Measurements from ENCODE around the gene NR2F2.

- TF ChIP-seq POLR2AphosphoS5 (IDR thresholded peaks at IDR 0.05) = no peak
- TF ChIP-seq CTCF (IDR thresholded peaks at IDR 0.05 in 8 of 11, conservative IDR thresholded peaks at IDR 0.05 in 3 of 11) = no peak
- no peak for TF ChIP-seq POLR2A (IDR thresholded peaks at IDR 0.05)
Observed at GRCh38 chr15:96292635-96293034, 37.9 kb upstream of the NR2F2 start.

Data from spleen (tissue), 7 donors.